ENCODE data around the gene USP48. TPM values are rescaled to one million over a fixed set of nuclear protein-coding genes. Genes with fewer than 3 reads are reported as not detected.

USP48 gene
- total RNA-seq, 1 experiment from 2014 or later = 57.3 TPM

Other genes starting within 250 kb of the USP48 start
- 0.61 and 0.95 TPM in 2 replicates for gene RAP1GAP, start 113.8 kb downstream of the USP48 start, total RNA-seq (2014; rRNA removed; shearing (Covaris generic))
- gene LDLRAD2, start 29.1 kb upstream of the USP48 start, total RNA-seq (2014; rRNA removed; shearing (Covaris generic)) = not detected in 2 replicates
- 7.2 and 9.6 TPM in 2 replicates for gene HSPG2, start 154.2 kb upstream of the USP48 start, total RNA-seq (2014; rRNA removed; shearing (Covaris generic))
- not detected in 2 replicates for gene CELA3B, start 193.9 kb upstream of the USP48 start, total RNA-seq (2014; rRNA removed; shearing (Covaris generic))
- gene CELA3A, start 218.5 kb upstream of the USP48 start, total RNA-seq (2014; rRNA removed; shearing (Covaris generic)) = not detected in 2 replicates